NOMO-1 treated with DMSO at 0.1 percent for 48 hours (cell line): ENCODE data around the gene RABL6.
"Not testable (repeated sequence)": the region's sequence is repeated elsewhere in the genome, so short reads cannot be mapped to it uniquely, and the experiment has no call there.

Source experiments
- DNase-seq: peaks from one replicate; lab custom pipeline; 2025; ENCODE audit not compliant: unreplicated experiment; lab: John Stamatoyannopoulos, UW

The RABL6 gene

DNA sequence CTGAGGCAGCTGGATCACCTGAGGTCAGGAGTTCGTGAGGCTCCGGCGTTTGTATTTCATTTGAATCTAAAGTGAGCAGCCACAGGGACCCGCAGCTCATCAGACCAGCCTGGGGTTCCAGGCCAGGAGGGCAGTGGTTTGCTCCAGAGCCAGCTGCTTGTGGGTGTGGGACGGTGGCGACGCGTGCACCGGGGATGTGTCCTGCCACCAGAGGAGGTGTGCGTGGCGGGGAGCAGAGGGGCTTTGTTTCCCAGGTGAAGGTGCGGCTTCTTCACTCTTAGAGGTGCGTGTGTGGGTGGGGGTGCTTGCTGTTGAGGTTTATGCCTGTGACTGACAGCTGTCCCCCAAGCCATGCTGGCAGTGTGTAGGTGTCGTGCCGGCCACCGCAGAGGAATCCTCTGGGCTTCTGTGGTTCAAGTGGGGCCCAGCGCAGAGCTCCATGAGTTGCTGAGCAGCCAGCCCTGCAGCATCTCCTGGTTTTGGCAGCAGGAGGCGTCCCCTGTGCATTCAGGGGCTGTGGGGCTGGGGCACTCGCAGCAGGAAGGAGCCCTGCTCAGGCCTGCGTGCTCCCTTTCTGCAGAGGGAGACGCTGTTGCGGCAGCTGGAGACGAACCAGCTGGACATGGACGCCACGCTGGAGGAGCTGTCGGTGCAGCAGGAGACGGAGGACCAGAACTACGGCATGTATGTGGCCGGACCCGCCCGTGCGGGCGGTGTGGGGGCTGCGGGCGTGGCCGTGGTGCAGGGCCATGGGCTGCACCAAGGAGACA, 27.6 kb downstream of the RABL6 start:
- no peak for DNase-seq

GRCh38 chr9:136835932-136836904, 28.5 kb downstream of the RABL6 start:
- no peak for DNase-seq

GRCh38 chr9:136837146-136837855, 29.6 kb downstream of the RABL6 start:
- no peak for DNase-seq

DNA sequence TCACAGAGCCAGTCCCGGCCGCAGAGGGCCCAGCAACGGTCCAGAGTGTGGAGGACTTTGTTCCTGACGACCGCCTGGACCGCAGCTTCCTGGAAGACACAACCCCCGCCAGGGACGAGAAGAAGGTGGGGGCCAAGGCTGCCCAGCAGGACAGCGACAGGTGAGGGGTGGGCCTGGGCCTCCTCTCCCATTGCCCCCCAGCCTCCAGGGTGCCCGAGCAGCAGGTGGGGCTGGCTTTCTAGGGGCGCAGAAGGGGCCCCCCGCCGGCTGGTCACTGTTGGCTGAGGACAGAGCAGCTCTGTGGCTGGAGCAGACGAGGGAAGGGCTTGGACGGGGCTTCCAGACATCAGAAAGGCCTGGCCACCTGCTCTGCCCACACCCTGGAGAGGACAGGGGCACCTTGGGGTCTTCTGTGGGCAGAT, 30.1 kb downstream of the RABL6 start:
- DNase-seq = not testable (repeated sequence)

DNA sequence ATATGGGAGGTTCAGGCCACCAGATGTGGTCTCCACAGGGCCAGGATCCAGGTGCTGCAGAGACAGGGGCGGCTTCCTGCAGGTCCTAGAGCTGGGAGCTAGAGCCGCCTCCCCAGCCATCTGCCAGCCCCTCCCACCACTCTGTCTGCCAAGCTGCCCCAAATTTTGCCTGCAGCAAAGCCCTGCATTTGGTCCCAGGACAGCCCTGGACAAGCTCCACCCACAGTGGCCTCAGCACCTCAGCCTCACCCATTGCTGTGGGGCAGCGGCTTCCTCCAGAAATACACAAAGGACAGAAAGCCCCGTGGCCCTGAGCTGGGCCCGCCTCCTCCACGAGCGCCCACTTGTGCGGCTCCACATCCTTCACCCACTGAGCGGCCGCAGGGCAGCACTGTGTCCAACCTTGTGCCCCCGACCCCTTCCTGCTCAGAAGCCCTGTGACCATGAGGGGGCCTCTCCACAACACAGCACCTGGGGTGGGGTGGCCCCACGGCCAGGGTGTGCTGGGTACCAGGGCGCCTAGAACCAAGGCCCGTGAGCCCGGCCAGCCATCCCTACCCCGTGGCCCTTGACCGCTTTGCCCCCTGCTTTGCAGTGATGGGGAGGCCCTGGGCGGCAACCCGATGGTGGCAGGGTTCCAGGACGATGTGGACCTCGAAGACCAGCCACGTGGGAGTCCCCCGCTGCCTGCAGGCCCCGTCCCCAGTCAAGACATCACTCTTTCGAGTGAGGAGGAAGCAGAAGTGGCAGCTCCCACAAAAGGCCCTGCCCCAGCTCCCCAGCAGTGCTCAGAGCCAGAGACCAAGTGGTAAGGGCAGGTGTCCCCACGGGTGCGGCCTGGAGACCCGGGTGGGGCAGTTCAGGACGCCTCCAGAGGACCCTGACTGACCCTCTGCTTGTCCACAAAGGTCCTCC, 30.8 kb downstream of the RABL6 start:
- no peak for DNase-seq

- no peak for DNase-seq
Measured at GRCh38 chr9:136839229-136840139, 31.7 kb downstream of the RABL6 start.

GRCh38 chr9:136840140-136840876, 32.6 kb downstream of the RABL6 start:
- DNase-seq = no peak

DNA sequence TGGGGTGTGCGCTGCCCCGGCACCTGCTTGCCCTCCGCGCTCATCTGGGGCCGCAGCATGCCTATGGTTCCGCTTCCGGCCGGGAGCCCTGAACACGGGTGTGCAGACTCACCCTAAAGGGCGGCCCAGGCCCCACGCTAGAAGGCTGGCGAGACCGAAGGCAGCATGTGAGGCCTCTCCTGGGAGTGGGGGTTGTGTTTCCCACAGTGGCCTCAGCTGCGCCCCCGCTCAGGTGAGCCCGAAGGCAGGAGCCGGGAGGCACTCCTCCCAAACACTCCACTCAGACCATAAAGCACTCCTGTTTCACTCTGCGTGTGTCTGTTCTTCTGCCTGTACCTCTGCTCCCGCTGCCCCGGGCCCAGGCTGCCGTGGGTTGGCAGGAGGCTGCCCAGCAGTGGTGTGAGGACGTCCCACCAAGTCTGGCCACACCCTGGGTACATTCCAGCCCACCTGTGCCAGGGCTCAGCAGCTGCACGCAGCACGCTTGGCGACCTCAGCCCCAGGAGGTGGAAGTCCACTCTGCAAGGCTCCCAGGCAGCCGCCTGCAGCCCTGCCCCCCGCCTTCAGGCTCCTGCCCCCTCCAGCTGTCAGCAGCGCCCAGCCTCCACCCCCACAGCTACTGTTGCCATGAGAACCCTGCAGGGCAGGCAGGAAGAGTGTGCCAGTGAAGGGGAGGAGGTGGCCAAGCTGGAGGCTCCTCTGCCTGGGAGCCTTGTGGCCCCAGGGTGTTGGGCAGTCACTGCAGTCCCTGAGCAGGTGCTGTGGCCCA, 33.3 kb downstream of the RABL6 start:
- DNase-seq = no peak

DNA sequence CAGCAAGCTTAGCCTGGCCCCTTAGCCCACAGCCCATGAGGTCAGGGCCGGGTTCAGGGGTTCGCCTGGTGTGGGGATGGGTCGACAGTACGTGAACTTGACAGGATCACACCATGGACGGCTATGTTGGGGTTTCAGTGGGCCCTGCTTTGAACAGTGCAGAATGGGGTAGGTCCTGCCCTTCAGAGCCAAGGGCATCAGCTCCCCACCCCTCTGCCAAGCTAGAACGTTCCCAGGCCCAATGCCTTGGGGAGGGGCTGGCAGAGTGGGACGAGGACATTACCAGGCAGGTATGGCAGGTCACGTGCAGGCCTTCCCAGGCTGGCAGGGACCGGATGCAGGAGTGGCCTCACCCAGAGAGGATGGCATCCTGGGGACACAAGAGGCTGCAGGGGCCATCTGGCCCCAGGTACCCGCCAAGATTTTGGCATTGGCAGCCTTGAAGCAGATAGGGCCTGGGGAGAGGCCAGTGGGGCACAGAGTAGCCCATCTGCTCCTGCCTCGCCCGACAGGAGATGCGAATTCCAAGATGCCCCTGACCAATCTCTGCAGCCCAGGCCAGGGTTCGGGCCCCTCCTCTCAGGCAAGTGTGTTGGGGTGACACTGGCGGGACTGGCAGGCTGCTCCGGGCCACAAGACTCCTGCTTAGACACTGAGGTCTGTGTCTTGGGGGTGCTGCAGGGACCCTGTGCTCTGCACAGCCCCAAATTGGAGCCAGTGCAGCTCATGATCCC, 34.1 kb downstream of the RABL6 start:
- DNase-seq = not testable (repeated sequence)

- DNase-seq = peak; percentile 69
Measured at GRCh38 chr9:136842380-136842948, 34.7 kb downstream of the RABL6 start, which contains the start of gene AJM1. TSS of gene AJM1 (plus strand) at chr9:136842478. CDS start at chr9:136844415, 1,937 bp downstream.

- not testable (repeated sequence) for DNase-seq
Measured at GRCh38 chr9:136843159-136843800, 35.5 kb downstream of the RABL6 start.

GRCh38 chr9:136843801-136844740, 36.3 kb downstream of the RABL6 start:
- DNase-seq = peak; percentile 9

GRCh38 chr9:136844761-136845464, 37.2 kb downstream of the RABL6 start:
- DNase-seq = no peak

DNA sequence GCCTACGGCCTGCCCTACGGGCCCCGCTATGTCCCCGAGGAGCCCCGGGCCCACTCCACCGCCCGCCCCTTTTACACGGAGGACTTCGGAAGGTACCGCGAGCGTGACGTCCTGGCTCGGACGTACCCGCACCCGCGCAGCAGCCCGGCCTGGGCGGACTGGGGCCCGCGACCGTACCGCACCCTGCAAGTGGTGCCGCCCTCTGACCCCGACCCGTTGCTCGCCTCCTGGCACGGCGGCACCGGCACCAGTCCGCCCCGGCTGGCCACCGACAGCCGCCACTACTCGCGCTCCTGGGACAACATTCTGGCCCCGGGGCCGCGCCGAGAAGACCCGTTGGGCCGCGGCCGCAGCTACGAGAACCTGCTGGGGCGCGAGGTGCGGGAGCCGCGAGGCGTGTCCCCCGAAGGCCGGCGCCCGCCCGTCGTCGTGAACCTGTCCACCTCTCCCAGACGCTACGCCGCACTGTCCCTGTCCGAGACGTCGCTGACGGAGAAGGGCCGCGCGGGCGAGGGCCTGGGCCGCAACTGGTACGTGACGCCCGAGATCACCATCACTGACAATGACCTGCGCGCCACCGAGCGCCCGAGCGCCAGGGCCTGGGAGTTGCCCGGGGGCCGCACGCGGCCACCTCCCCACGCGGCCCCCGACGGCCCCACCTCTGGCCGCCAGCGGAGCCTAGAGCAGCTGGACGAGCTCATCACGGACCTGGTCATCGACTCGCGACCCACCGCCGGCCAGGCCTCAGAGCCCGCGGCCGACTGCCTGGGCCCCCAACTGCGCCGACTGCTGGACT, 37.9 kb downstream of the RABL6 start:
- DNase-seq = no peak
